ENCODE results near the gene STRA6. TPM values are rescaled to one million over a fixed set of nuclear protein-coding genes. Genes with fewer than 3 reads are reported as not detected.

STRA6 gene
- total and polyA plus RNA-seq, 2 donors (not counting 1 experiment from before 2014, with no cell fraction given) = not detected

- intact Hi-C loops (cut with micrococcal nuclease) = no loop called here
- Histone ChIP-seq H3K79me2 (ENCODE audit: control insufficient read depth, insufficient read depth, low read length) (no peaks in the 10 kb centered on the region), H3K4me2 (replicated peaks; ENCODE audit: low read depth, low read length, poor library complexity, severe bottlenecking) (no peak overlapping the region), H3K27ac (ENCODE audit: low read length in 2 of 2) (no peak overlapping the region), H3K4me3 (ENCODE audit: control extremely low read depth in 1 of 5, extremely low read depth in 1 of 5, insufficient read depth in 1 of 5, low read depth in 2 of 5, low read length in 4 of 5) (no peak overlapping the region), H3K36me3 (replicated peaks in 1 of 2; ENCODE audit: control extremely low read depth in 1 of 2, control insufficient read depth in 1 of 2, extremely low read depth in 1 of 2, insufficient read depth in 2 of 2, low read length in 1 of 2) (no peaks in the 10 kb centered on the region), H2AFZ (ENCODE audit: insufficient read depth, low read depth, low read length, poor library complexity, severe bottlenecking) (no peak overlapping the region), H4K20me1 (ENCODE audit: control insufficient read depth, insufficient read depth, low read length, poor library complexity, severe bottlenecking) (no peaks in the 10 kb centered on the region), H3K9ac (ENCODE audit: low read length) (no peak overlapping the region), H3K9me3 (ENCODE audit: control extremely low read depth in 1 of 3, control insufficient read depth in 2 of 3, insufficient read depth in 1 of 3, low read length in 2 of 3) (no peaks in the 10 kb centered on the region), H3K27me3 (replicated peaks in 1 of 4; ENCODE audit: control extremely low read depth in 1 of 4, control insufficient read depth in 3 of 4, insufficient read depth in 4 of 4, low read length in 3 of 4) (peaks cover 0 to 4% (median 0%) of the 10 kb centered on the region in 4 experiments), H3K4me1 (ENCODE audit: control insufficient read depth in 2 of 2, insufficient read depth in 2 of 2, low read length in 2 of 2) (no peaks in the 10 kb centered on the region)
- Mint-ChIP-seq H3K4me1 (no peaks in the 10 kb centered on the region), H3K27me3 (peaks cover 34% of the 10 kb centered on the region), H3K9me3 (ENCODE audit: insufficient read depth) (no peaks in the 10 kb centered on the region), H3K4me3 (no peak overlapping the region), H3K27ac (no peak overlapping the region)
- DNase-seq (no peak), ATAC-seq (ENCODE audit: low read depth) (no peak)
- ChIA-PET POLR2A (no interaction called here), CTCF (no interaction called here)
- WGBS (ENCODE audit: insufficient coverage) = 89% methylated on average over 2 of the region's 4 CpGs
- no peak for TF ChIP-seq EZH2 (IDR thresholded peaks at IDR 0.05; ENCODE audit: borderline replicate concordance, insufficient read depth, low read depth, low read length, poor library complexity, severe bottlenecking)
- no peak for TF ChIP-seq CTCF (IDR thresholded peaks at IDR 0.05)
Observed at GRCh38 chr15:74205582-74205947, 3.0 kb upstream of the STRA6 start.

GRCh38 chr15:74203914-74204431 lies 1.4 kb upstream of the STRA6 start:
- CTCF ChIA-PET = no interaction called here
- peaks cover 33% of the 10 kb centered on the region for H3K27me3 Mint-ChIP-seq
- no peak overlapping the region for H3K27ac Mint-ChIP-seq

More at GRCh38 chr15:74203914-74204431, 1.4 kb upstream of the STRA6 start:
- POLR2A ChIA-PET = no interaction called here
- H3K4me1 ChIP-seq (ENCODE audit: control insufficient read depth in 2 of 2, insufficient read depth in 2 of 2, low read length in 2 of 2) = no peaks in the 10 kb centered on the region
- H3K79me2 ChIP-seq (ENCODE audit: control insufficient read depth, insufficient read depth, low read length) = no peaks in the 10 kb centered on the region
- no peak for ATAC-seq (ENCODE audit: low read depth)
- Mint-ChIP-seq H3K4me1 (no peaks in the 10 kb centered on the region), H3K4me3 (no peak overlapping the region), H3K9me3 (ENCODE audit: insufficient read depth) (no peaks in the 10 kb centered on the region)
- H3K9me3 ChIP-seq (ENCODE audit: control extremely low read depth in 1 of 3, control insufficient read depth in 2 of 3, insufficient read depth in 1 of 3, low read length in 2 of 3) = no peaks in the 10 kb centered on the region
- TF ChIP-seq EZH2 (IDR thresholded peaks at IDR 0.05; ENCODE audit: borderline replicate concordance, insufficient read depth, low read depth, low read length, poor library complexity, severe bottlenecking) (no peak), CTCF (IDR thresholded peaks at IDR 0.05) (no peak)
- no peak overlapping the region for H3K27ac ChIP-seq (ENCODE audit: low read length in 2 of 2)
- no peak overlapping the region for H3K9ac ChIP-seq (ENCODE audit: low read length)
- no peak overlapping the region for H2AFZ ChIP-seq (ENCODE audit: insufficient read depth, low read depth, low read length, poor library complexity, severe bottlenecking)
- no peak overlapping the region for H3K4me2 ChIP-seq (replicated peaks; ENCODE audit: low read depth, low read length, poor library complexity, severe bottlenecking)
- H3K27me3 ChIP-seq (replicated peaks in 1 of 4; ENCODE audit: control extremely low read depth in 1 of 4, control insufficient read depth in 3 of 4, insufficient read depth in 4 of 4, low read length in 3 of 4) = peaks cover 0 to 4% (median 0%) of the 10 kb centered on the region in 4 experiments
- 83% methylated on average over 6 of the region's 10 CpGs for WGBS (ENCODE audit: insufficient coverage)
- no peaks in the 10 kb centered on the region for H3K36me3 ChIP-seq (replicated peaks in 1 of 2; ENCODE audit: control extremely low read depth in 1 of 2, control insufficient read depth in 1 of 2, extremely low read depth in 1 of 2, insufficient read depth in 2 of 2, low read length in 1 of 2)
- DNase-seq = no peak
- intact Hi-C loops (cut with micrococcal nuclease) = no loop called here
- no peak overlapping the region for H3K4me3 ChIP-seq (ENCODE audit: control extremely low read depth in 1 of 5, extremely low read depth in 1 of 5, insufficient read depth in 1 of 5, low read depth in 2 of 5, low read length in 4 of 5)
- no peaks in the 10 kb centered on the region for H4K20me1 ChIP-seq (ENCODE audit: control insufficient read depth, insufficient read depth, low read length, poor library complexity, severe bottlenecking)
